Lung (tissue), 12 donors: ENCODE data around the gene PLEKHS1. TPM values are rescaled to one million over a fixed set of nuclear protein-coding genes. Genes with fewer than 3 reads are reported as not detected.

ENCODE experiments used
- ATAC-seq: fragments of 200-7000 bp; cut with Tn5 transposase; one replicate; pipeline ENCODE4 v1.9.1; 2020; ENCODE audit warnings: moderate number of reproducible peaks; ENCODE audit not compliant: insufficient read depth, low FRiP score
- DNase-seq, 3 donors: peaks; one replicate each; pipeline ENCODE4 v3.0.0-alpha.2; 2013 to 2017
- H3K27ac ChIP-seq, 2 donors: one replicate each; pipeline ENCODE4 v1.5.1; 2013; ENCODE audit warnings: mild to moderate bottlenecking in 2 of 2, moderate library complexity in 2 of 2, control low read depth in 1 of 2, inconsistent platforms in 1 of 2, low read depth in 1 of 2, low read length in 1 of 2
- H3K27me3 ChIP-seq, 3 donors: one replicate each; pipeline ENCODE4 v1.5.1; 2013; ENCODE audit warnings: low read length in 2 of 3; ENCODE audit not compliant: control insufficient read depth in 3 of 3, insufficient read depth in 3 of 3
- H3K36me3 ChIP-seq, 4 donors: one replicate each; pipeline ENCODE4 v1.5.1; 2013; ENCODE audit warnings: low read length in 4 of 4, mild to moderate bottlenecking in 1 of 4, moderate library complexity in 1 of 4; ENCODE audit not compliant: control insufficient read depth in 4 of 4, insufficient read depth in 4 of 4
- H3K4me1 ChIP-seq, 5 donors: one replicate each; pipeline ENCODE4 v1.5.1; 2013; ENCODE audit warnings: low read length in 5 of 5, mild to moderate bottlenecking in 2 of 5, moderate library complexity in 1 of 5; ENCODE audit not compliant: control insufficient read depth in 5 of 5, insufficient read depth in 5 of 5
- H3K4me3 ChIP-seq: one replicate; pipeline ENCODE4 v1.5.1; 2013; ENCODE audit warnings: mild to moderate bottlenecking, control low read depth, moderate library complexity
- H3K9ac ChIP-seq, 2 donors: one replicate each; pipeline ENCODE4 v1.5.1; 2013; ENCODE audit warnings: low read length in 2 of 2, control low read depth in 1 of 2; ENCODE audit not compliant: insufficient read depth in 1 of 2
- H3K9me3 ChIP-seq, 4 donors: one replicate each; pipeline ENCODE4 v1.5.1; 2013; ENCODE audit warnings: low read length in 3 of 4, mild to moderate bottlenecking in 1 of 4, moderate library complexity in 1 of 4; ENCODE audit not compliant: control insufficient read depth in 4 of 4, insufficient read depth in 3 of 4
- WGBS, 2 donors: extraction: QIAGEN DNeasy Blood & Tissue Kit; methylation state at CpG; one replicate each; pipeline ENCODE4 v1.1.7; 2013; 5-methylcytosine and 5-hydroxymethylcytosine counted together
- polyA plus RNA-seq, 2 donors: library from polyadenylated mRNA; stranded (reverse); fragments of 200-250 nt; gene quantifications; one replicate each; pipeline ENCODE4 v1.2.1, GENCODE V29; 2013
- total RNA-seq, 2 donors: library from RNA; depleted of rRNA in 1 of 2; stranded (reverse); fragments of >200 nt in 1 of 2; gene quantifications; one replicate each; pipeline ENCODE4 v1.2.1, GENCODE V29; 2014 to 2021
- TF ChIP-seq, protein P1 (sequence below): IDR thresholded peaks from 2 replicates; pipeline ENCODE4 v1.5.1; 2012; ENCODE audit warnings: mild to moderate bottlenecking; ENCODE audit errors: control extremely low read depth, extremely low read depth
- donor health status: control.
- donor health status: control.
- donor health status: Bipolar disorder and iron deficiency.
- donor health status: healthy.
- donor health status: DM: yes; HTN: yes; CAD: no.

Gene PLEKHS1
- total and polyA plus RNA-seq, 4 donors, result 4.2 to 21.9 (median 10.4) TPM

DNA sequence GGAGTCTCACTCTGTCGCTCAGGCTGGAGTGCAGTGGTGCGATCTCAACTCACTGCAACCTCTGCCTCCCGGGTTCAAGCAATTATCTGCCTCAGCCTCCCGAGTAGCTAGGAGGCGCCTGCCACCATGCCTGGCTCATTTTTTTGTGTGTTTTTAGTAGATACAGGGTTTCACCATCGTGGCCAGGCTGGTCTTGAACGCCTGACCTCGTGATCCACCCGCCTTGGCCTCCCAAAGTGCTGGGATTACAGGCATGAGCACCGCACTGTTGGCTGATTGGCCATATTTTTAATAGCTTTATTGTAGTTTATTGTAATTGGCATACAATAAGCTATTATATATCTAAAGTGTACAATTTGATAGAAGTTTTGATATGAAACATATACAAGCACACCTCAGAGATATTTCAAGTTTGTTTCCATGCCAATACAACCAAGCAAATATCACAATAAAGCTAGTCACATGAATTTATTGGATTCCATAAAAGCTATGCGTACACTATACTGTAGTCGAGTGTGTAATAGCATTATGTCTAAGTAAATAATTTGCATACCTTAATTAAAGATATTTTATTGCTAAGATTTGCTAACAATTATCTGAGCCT is 5.6 kb downstream of the PLEKHS1 start:
- H3K4me1 ChIP-seq, result peaks cover 0 to 10% (median 0%) of the 10 kb centered on the region in 5 donors
- H3K9ac ChIP-seq, result no peak overlapping the region
- 92 to 94% methylated on average over 11 to 12 of the region's 12 CpGs for WGBS, 2 donors
- no peak overlapping the region for H3K4me3 ChIP-seq
- ATAC-seq (no peak), DNase-seq (no peak)
- H3K27me3 ChIP-seq, result no peaks in the 10 kb centered on the region
- TF ChIP-seq, protein P1, sequence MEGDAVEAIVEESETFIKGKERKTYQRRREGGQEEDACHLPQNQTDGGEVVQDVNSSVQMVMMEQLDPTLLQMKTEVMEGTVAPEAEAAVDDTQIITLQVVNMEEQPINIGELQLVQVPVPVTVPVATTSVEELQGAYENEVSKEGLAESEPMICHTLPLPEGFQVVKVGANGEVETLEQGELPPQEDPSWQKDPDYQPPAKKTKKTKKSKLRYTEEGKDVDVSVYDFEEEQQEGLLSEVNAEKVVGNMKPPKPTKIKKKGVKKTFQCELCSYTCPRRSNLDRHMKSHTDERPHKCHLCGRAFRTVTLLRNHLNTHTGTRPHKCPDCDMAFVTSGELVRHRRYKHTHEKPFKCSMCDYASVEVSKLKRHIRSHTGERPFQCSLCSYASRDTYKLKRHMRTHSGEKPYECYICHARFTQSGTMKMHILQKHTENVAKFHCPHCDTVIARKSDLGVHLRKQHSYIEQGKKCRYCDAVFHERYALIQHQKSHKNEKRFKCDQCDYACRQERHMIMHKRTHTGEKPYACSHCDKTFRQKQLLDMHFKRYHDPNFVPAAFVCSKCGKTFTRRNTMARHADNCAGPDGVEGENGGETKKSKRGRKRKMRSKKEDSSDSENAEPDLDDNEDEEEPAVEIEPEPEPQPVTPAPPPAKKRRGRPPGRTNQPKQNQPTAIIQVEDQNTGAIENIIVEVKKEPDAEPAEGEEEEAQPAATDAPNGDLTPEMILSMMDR, result no peak
- H3K9me3 ChIP-seq, result no peaks in the 10 kb centered on the region
- no peak overlapping the region for H3K27ac ChIP-seq
- no peaks in the 10 kb centered on the region for H3K36me3 ChIP-seq

DNA sequence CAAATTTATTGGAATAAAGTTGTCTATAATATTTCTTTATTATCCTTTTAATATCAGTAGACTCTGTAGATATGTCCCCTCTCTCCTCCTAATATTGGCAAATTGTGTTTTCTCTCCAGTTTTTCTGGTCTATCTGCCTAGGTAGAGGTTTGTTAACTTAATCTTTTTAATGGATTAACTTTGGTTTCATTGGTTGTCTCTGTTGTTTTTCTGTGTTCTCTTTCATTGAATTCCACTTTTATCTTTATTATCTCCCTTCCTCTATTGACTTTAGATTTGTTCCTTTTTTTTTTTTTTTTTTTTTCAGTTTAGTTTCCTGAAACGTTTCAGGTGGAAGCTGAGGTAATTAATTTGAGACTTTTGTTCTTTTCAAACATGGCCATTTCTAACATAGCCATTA is 10.6 kb downstream of the PLEKHS1 start:
- ATAC-seq, result no peak

DNA sequence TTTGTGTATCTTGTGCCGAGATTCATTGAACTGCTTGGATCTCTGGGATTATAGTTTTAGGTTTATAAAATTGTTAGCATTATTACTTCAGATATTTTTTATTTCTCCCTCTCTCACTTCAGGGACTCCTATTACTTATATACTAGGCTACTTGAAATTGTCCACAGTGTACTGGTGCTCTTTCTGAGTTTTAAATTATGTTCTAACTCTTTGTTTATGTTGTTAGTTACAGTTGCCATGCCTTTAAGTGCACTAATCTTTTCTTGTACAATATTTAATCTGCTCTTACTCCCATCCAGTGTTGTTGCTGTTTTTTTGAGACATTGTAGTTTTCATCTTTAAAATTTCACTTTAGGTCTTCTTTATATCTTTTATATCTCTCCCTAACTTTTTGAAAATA is 13.1 kb downstream of the PLEKHS1 start:
- DNase-seq (peak in 2 of 3 donors; percentile 12 to 20), ATAC-seq (no peak)
- Histone ChIP-seq H3K9ac (no peak overlapping the region), H3K36me3 (no peaks in the 10 kb centered on the region), H3K27me3 (no peaks in the 10 kb centered on the region), H3K4me3 (no peak overlapping the region), H3K4me1 (no peaks in the 10 kb centered on the region), H3K9me3 (no peaks in the 10 kb centered on the region), H3K27ac (no peak overlapping the region)
- 68 to 85% methylated on average over 1 of the region's 1 CpG for WGBS, 2 donors
- TF ChIP-seq, protein P1, result no peak

More for the DNA sequence above, 10.6 kb downstream of the PLEKHS1 start:
- Histone ChIP-seq H3K27me3 (no peaks in the 10 kb centered on the region), H3K9ac (no peak overlapping the region), H3K27ac (no peak overlapping the region), H3K36me3 (no peaks in the 10 kb centered on the region), H3K9me3 (no peaks in the 10 kb centered on the region), H3K4me1 (no peaks in the 10 kb centered on the region), H3K4me3 (no peak overlapping the region)
- no peak for DNase-seq
- WGBS, 2 donors, result 18 to 46% methylated on average over 1 of the region's 1 CpG
- TF ChIP-seq, protein P1, result no peak

DNA sequence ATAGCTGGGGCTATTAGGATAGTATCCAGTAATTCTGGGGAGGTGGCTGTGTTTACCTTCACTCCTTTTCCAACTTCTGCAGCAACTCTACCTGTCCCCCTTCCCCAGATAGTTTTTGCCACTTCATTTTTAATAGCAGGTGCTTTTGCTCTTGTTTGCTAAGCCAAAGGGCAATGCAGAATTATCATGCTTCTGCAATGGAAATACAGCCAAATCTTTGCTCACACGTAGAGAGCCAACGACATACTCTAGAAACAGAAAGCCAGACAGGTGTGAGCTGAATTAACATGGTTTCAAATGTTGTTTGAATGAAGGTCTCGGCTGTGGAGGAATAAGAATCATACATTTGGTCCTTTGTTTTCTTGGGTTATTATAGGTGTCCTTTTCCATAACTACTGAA is 14.4 kb downstream of the PLEKHS1 start:
- DNase-seq, result no peak
- no peak overlapping the region for H3K27ac ChIP-seq
- no peaks in the 10 kb centered on the region for H3K36me3 ChIP-seq
- 65 to 87% methylated on average over 3 of the region's 3 CpGs for WGBS, 2 donors
- H3K27me3 ChIP-seq, result no peaks in the 10 kb centered on the region
- TF ChIP-seq, protein P1, result no peak
- H3K4me3 ChIP-seq, result no peak overlapping the region
- no peak overlapping the region for H3K9ac ChIP-seq
- peaks cover 0 to 6% (median 0%) of the 10 kb centered on the region in 5 donors for H3K4me1 ChIP-seq
- no peaks in the 10 kb centered on the region for H3K9me3 ChIP-seq
- no peak for ATAC-seq
